ENCODE results near the gene PIK3C2G.

The PIK3C2G gene

GRCh38 chr12:18345021-18345735, 83.9 kb downstream of the PIK3C2G start:
- DNase-seq (ENCODE audit: low read depth), result no peak

GRCh38 chr12:18352312-18352711, 91.0 kb downstream of the PIK3C2G start:
- DNase-seq (ENCODE audit: low read depth), result no peak

GRCh38 chr12:18355429-18355828, 94.1 kb downstream of the PIK3C2G start:
- DNase-seq (ENCODE audit: low read depth), result no peak

GRCh38 chr12:18358077-18358476, 96.8 kb downstream of the PIK3C2G start:
- no peak for DNase-seq (ENCODE audit: low read depth)

GRCh38 chr12:18358930-18359329, 97.6 kb downstream of the PIK3C2G start:
- no peak for DNase-seq (ENCODE audit: low read depth)

- DNase-seq (ENCODE audit: low read depth), result no peak
These were observed 100.1 kb downstream of the PIK3C2G start for GRCh38 chr12:18361433-18361832.

GRCh38 chr12:18363321-18363720, 102.0 kb downstream of the PIK3C2G start:
- DNase-seq (ENCODE audit: low read depth), result no peak

GRCh38 chr12:18368594-18368993, 107.3 kb downstream of the PIK3C2G start:
- no peak for DNase-seq (ENCODE audit: low read depth)

GRCh38 chr12:18373181-18373580, 111.9 kb downstream of the PIK3C2G start:
- no peak for DNase-seq (ENCODE audit: low read depth)

- DNase-seq (ENCODE audit: low read depth), result no peak
These were observed 113.8 kb downstream of the PIK3C2G start for GRCh38 chr12:18375131-18375530.

GRCh38 chr12:18375583-18375982, 114.3 kb downstream of the PIK3C2G start:
- no peak for DNase-seq (ENCODE audit: low read depth)

GRCh38 chr12:18382236-18382885, 121.0 kb downstream of the PIK3C2G start:
- DNase-seq (ENCODE audit: low read depth), result no peak

GRCh38 chr12:18383203-18383602, 121.9 kb downstream of the PIK3C2G start:
- no peak for DNase-seq (ENCODE audit: low read depth)

GRCh38 chr12:18387706-18388105, 126.4 kb downstream of the PIK3C2G start:
- DNase-seq (ENCODE audit: low read depth), result no peak

GRCh38 chr12:18389820-18390219, 128.5 kb downstream of the PIK3C2G start:
- DNase-seq (ENCODE audit: low read depth), result no peak

GRCh38 chr12:18391151-18391550, 129.8 kb downstream of the PIK3C2G start:
- DNase-seq (ENCODE audit: low read depth), result no peak

GRCh38 chr12:18394742-18395141, 133.4 kb downstream of the PIK3C2G start:
- no peak for DNase-seq (ENCODE audit: low read depth)

- DNase-seq (ENCODE audit: low read depth), result no peak
These were observed 138.9 kb downstream of the PIK3C2G start for GRCh38 chr12:18400186-18400585.

GRCh38 chr12:18402872-18403611, 141.7 kb downstream of the PIK3C2G start:
- no peak for DNase-seq (ENCODE audit: low read depth)

GRCh38 chr12:18411453-18411852, 150.1 kb downstream of the PIK3C2G start:
- DNase-seq (ENCODE audit: low read depth), result no peak

GRCh38 chr12:18414671-18415070, 153.4 kb downstream of the PIK3C2G start:
- DNase-seq (ENCODE audit: low read depth), result no peak

GRCh38 chr12:18415227-18415626, 153.9 kb downstream of the PIK3C2G start:
- no peak for DNase-seq (ENCODE audit: low read depth)

GRCh38 chr12:18416412-18416811, 155.1 kb downstream of the PIK3C2G start:
- no peak for DNase-seq (ENCODE audit: low read depth)

All from activated gamma-delta T cell treated with anti-CD3 and anti-CD28 coated beads, Interleukin-2, amount 50 U/mL, for 16 hours (primary cell).